A673 (cell line): ENCODE results near the gene ACTL6B. TPM values are rescaled to one million over a fixed set of nuclear protein-coding genes. Genes with fewer than 3 reads are reported as not detected.

ENCODE experiments used
- BruUV-seq: library from RNA; stranded (reverse); fragments of 400-500 nt; replicated peaks from 2 replicates; lab custom pipeline; 2021; lab: Mats Ljungman, UMichigan
- CTCF ChIA-PET: fragments of 300-600 bp; sonication (Branson Sonifier 250); formaldehyde crosslinking; loops from one replicate; lab custom pipeline; 2022; ENCODE audit warnings: antibody characterized with exemption; lab: Charles Lee
- POLR2A ChIA-PET: fragments of 300-600 bp; sonication (Branson Sonifier 250); formaldehyde crosslinking; loops from one replicate; lab custom pipeline; 2022; ENCODE audit warnings: antibody characterized with exemption; ENCODE audit not compliant: low non-redundant PET; lab: Charles Lee
- DNase-seq: peaks from one replicate; pipeline ENCODE4 v3.0.0-alpha.2; 2015; ENCODE audit warnings: low spot score
- H3K27ac ChIP-seq: fragments of 200-600 bp; sonication (generic); 2 replicates; pipeline ENCODE4 v1.5.1; 2016; ENCODE audit warnings: mixed run types, low read depth, mild to moderate bottlenecking, mixed read lengths, antibody characterized with exemption, low read length; ENCODE audit not compliant: poor library complexity, severe bottlenecking
- H3K27me3 ChIP-seq: fragments of 200-600 bp; sonication (generic); replicated peaks from 2 replicates; pipeline ENCODE4 v1.6.1; 2017; ENCODE audit warnings: mixed run types, low read depth, mild to moderate bottlenecking, mixed read lengths, antibody characterized with exemption, low read length; ENCODE audit not compliant: insufficient read depth, poor library complexity
- H3K36me3 ChIP-seq: fragments of 200-600 bp; sonication (generic); 2 replicates; pipeline ENCODE4 v1.6.1; 2016; ENCODE audit warnings: mixed run types, mild to moderate bottlenecking, mixed read lengths, antibody characterized with exemption, low read length; ENCODE audit not compliant: insufficient read depth, poor library complexity, severe bottlenecking
- H3K4me1 ChIP-seq: fragments of 200-600 bp; sonication (generic); 2 replicates; pipeline ENCODE4 v1.6.1; 2017; ENCODE audit warnings: mixed run types, mild to moderate bottlenecking, mixed read lengths, antibody characterized with exemption, low read length; ENCODE audit not compliant: insufficient read depth, poor library complexity, severe bottlenecking
- H3K4me3 ChIP-seq: fragments of 200-600 bp; sonication (generic); 2 replicates; pipeline ENCODE4 v1.5.1; 2016; ENCODE audit warnings: low read depth, mixed run types, mild to moderate bottlenecking, mixed read lengths, low read length; ENCODE audit not compliant: poor library complexity, severe bottlenecking
- H3K9me3 ChIP-seq: fragments of 200-600 bp; sonication (generic); 2 replicates; pipeline ENCODE4 v1.6.1; 2016; ENCODE audit warnings: mixed run types, low read depth, mild to moderate bottlenecking, mixed read lengths, antibody characterized with exemption, low read length; ENCODE audit not compliant: poor library complexity, severe bottlenecking
- EZH2 ChIP-seq: fragments of 200-600 bp; sonication (generic); IDR thresholded peaks from 2 replicates; pipeline ENCODE4 v1.6.1; 2017; ENCODE audit warnings: borderline replicate concordance, low read depth, mild to moderate bottlenecking, mixed read lengths, antibody characterized with exemption, low read length; ENCODE audit not compliant: poor library complexity, severe bottlenecking
- intact Hi-C: fragments of 100-400 bp; cut with micrococcal nuclease; formaldehyde crosslinking; loops from one replicate; pipeline ENCODE4 v1.10.0; 2022; ENCODE audit not compliant: unreplicated experiment
- total RNA-seq: library from RNA; stranded (reverse); gene quantifications from 2 replicates; pipeline ENCODE4 v1.2.3, GENCODE V29; 2021
- TF ChIP-seq, protein P1 (sequence below): fragments of 300-800, 200-600 bp; sonication (generic); conservative IDR thresholded peaks from 2 replicates; pipeline ENCODE4 v1.5.1; 2017; ENCODE audit warnings: low read depth, mild to moderate bottlenecking, antibody characterized with exemption, low read length, moderate library complexity, mixed read lengths

ACTL6B gene
- total RNA-seq, 1 experiment from 2014 or later, result not detected

DNA sequence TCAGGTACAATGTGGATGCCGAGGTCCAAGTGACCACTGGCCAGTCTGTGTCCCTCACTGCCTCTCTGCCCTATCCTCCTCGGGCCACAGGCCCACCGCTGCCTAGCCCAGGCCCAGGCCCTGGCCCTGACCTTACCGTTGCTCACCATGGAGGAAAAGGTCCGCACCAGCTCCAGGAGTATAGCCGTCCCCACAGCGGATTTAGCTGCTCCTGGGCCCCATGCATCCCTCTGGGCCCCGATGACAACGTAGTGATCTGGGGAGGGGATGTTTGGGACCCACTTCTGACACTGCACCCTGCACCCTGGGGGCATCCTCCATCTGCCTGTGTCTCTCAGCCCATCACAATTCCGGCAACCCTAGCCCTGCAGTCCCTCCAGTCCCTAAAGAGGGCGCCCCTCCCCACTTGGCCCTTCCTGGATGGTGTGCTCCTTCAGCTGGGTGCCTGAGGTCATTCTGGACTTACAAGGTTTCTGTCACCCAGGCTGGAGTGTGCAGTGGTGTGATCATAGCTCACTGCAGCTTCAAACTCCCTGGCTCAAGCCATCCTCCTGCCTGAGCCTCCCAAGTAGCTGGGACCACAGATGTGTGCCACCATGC lies 27.0 kb downstream of the ACTL6B start:
- intact Hi-C loops, result no loop called here
- no peak for TF ChIP-seq EZH2
- TF ChIP-seq, protein P1, sequence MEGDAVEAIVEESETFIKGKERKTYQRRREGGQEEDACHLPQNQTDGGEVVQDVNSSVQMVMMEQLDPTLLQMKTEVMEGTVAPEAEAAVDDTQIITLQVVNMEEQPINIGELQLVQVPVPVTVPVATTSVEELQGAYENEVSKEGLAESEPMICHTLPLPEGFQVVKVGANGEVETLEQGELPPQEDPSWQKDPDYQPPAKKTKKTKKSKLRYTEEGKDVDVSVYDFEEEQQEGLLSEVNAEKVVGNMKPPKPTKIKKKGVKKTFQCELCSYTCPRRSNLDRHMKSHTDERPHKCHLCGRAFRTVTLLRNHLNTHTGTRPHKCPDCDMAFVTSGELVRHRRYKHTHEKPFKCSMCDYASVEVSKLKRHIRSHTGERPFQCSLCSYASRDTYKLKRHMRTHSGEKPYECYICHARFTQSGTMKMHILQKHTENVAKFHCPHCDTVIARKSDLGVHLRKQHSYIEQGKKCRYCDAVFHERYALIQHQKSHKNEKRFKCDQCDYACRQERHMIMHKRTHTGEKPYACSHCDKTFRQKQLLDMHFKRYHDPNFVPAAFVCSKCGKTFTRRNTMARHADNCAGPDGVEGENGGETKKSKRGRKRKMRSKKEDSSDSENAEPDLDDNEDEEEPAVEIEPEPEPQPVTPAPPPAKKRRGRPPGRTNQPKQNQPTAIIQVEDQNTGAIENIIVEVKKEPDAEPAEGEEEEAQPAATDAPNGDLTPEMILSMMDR, result peak; percentile 49
- CTCF ChIA-PET, result interaction anchor here (0.6 kb wide), 1 partner anchor 586 kb away, joined by 14 read pairs; no protein-coding TSS in a partner anchor
- Histone ChIP-seq H3K36me3 (no peaks in the 10 kb centered on the region), H3K27me3 (peaks cover 7% of the 10 kb centered on the region), H3K27ac (no peak overlapping the region), H3K9me3 (no peaks in the 10 kb centered on the region), H3K4me3 (no peak overlapping the region), H3K4me1 (peaks cover 10% of the 10 kb centered on the region)
- no TSS peak for BruUV-seq
- peak; percentile 48 for DNase-seq
- POLR2A ChIA-PET, result no interaction called here

DNA sequence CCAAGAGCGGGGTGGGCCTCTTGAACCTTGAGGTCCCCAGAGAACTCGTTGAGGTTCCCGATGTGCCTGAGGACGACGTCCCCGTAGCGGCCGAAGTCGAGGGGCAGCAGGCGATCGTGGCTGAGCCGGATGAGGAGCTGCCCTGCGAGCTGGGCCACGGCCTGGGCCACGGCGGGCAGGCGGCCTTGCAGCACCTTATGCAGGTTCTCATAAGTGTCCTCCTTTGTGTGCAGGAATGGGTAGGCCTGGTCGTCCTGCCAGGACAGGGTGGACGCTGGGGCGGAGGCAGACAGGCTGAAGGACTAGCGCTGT lies 29.1 kb downstream of the ACTL6B start:
- ChIA-PET CTCF (no interaction called here), POLR2A (interaction anchor here (0.6 kb wide), 1 partner anchor 41 kb away, joined by 3 read pairs; the partner anchor contains the start of gene FBXO24)
- intact Hi-C loops, result no loop called here
- Histone ChIP-seq H3K27me3 (no peaks in the 10 kb centered on the region), H3K27ac (peak overlapping the region; percentile 71), H3K4me1 (peaks cover 3% of the 10 kb centered on the region), H3K36me3 (no peaks in the 10 kb centered on the region), H3K9me3 (no peaks in the 10 kb centered on the region), H3K4me3 (peak overlapping the region; percentile 50)
- TF ChIP-seq, protein P1, result no peak
- no peak for TF ChIP-seq EZH2
- BruUV-seq, result no TSS peak
- DNase-seq, result no peak

DNA sequence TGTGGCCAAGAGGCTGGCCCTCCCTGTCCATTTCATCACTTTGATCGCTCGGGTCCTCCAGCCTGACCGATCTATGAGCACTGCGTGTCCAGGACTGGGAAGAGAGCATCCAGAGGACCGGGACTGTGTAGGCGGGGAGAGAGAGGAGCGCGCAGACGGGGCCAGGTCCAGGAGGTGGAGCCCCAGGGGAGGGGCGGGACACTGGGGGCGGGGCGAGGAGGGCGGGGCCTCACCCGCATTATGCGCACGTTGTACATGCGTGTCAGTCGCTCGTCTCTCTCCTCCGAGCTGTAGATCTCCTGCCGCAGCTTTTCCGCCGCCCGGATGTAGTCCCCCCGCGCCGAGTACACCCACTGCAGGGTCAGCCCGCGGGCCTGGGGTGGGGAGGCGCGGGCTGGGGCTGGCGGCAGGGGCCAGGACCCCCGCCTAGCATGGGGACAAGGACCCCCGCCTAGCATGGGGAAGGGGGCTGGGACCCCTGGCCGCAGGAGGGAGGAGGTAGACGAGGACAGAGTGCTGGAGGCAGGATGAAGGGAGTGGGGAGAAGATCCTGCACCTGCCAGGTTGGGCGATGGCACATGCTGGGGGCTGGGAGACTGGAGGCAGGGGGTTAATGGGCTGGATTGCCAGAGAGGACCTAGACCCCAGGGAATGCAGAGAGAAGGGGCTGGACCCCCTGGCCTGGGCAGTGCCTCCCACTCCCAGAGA lies 29.6 kb downstream of the ACTL6B start:
- BruUV-seq, result no TSS peak
- no peaks in the 10 kb centered on the region for H3K36me3 ChIP-seq
- peak overlapping the region; percentile 50 for H3K4me3 ChIP-seq
- intact Hi-C loops, result no loop called here
- POLR2A ChIA-PET, result interaction anchor here (0.6 kb wide), 1 partner anchor 40 kb away, joined by 3 read pairs; the partner anchor contains the start of gene FBXO24
- peak; percentile 91 for DNase-seq
- H3K27ac ChIP-seq, result peak overlapping the region; percentile 71
- H3K4me1 ChIP-seq, result peaks cover 3% of the 10 kb centered on the region
- CTCF ChIA-PET, result interaction anchor here (0.6 to 0.7 kb wide), 2 partner anchors 79 to 458 kb away, joined by 3 to 6 read pairs; partner anchors contain the start of gene POP7
- TF ChIP-seq, protein P1, result no peak
- no peak for TF ChIP-seq EZH2
- H3K27me3 ChIP-seq, result no peaks in the 10 kb centered on the region
- no peaks in the 10 kb centered on the region for H3K9me3 ChIP-seq
